PC-9 (cell line): Measurements from ENCODE around the gene HCST. TPM values are rescaled to one million over a fixed set of nuclear protein-coding genes. Genes with fewer than 3 reads are reported as not detected.

ENCODE experiments used
- BruUV-seq: library from RNA; stranded (reverse); fragments of 400-500 nt; replicated peaks from 2 replicates; lab custom pipeline; 2021; lab: Mats Ljungman, UMichigan
- CTCF ChIA-PET: fragments of 300-600 bp; sonication (Branson Sonifier 250); formaldehyde crosslinking; loops from one replicate; lab custom pipeline; 2022; ENCODE audit warnings: antibody characterized with exemption; lab: Charles Lee
- POLR2A ChIA-PET: fragments of 300-600 bp; sonication (Branson Sonifier 250); formaldehyde crosslinking; loops from one replicate; lab custom pipeline; 2022; ENCODE audit warnings: antibody characterized with exemption; ENCODE audit not compliant: unreplicated experiment; lab: Charles Lee
- DNase-seq, 2 experiments: peaks; one replicate each; pipeline versions ENCODE4 v3.0.0 to v3.0.0-alpha.2; 2015 to 2022; ENCODE audit warnings: mixed read lengths in 1 of 2
- H2AFZ ChIP-seq: fragments of 200-600 bp; sonication (generic); 2 replicates; pipeline ENCODE4 v1.8.1; 2017; ENCODE audit warnings: antibody characterized with exemption
- H3F3A ChIP-seq: fragments of 200-600 bp; sonication (generic); 2 replicates; pipeline ENCODE4 v1.8.1; 2017; ENCODE audit warnings: antibody characterized with exemption, mild to moderate bottlenecking, low read depth; ENCODE audit not compliant: insufficient read depth
- H3K27ac ChIP-seq: fragments of 200-600 bp; sonication (generic); 2 replicates; pipeline ENCODE4 v1.6.1; 2016; ENCODE audit warnings: mixed run types
- H3K27me3 ChIP-seq: fragments of 200-600 bp; sonication (generic); 2 replicates; pipeline ENCODE4 v1.6.1; 2016; ENCODE audit warnings: low read depth, mixed run types; ENCODE audit not compliant: insufficient read depth
- H3K36me3 ChIP-seq: fragments of 200-600 bp; sonication (generic); 2 replicates; pipeline ENCODE4 v1.6.1; 2016; ENCODE audit warnings: low read depth, mixed run types
- H3K4me1 ChIP-seq: fragments of 200-600 bp; sonication (generic); replicated peaks from 2 replicates; pipeline ENCODE4 v1.6.1; 2016; ENCODE audit warnings: mixed run types; ENCODE audit not compliant: insufficient read depth
- H3K4me2 ChIP-seq: fragments of 200-600 bp; sonication (generic); 2 replicates; pipeline ENCODE4 v1.6.1; 2017; ENCODE audit warnings: mixed run types
- H3K4me3 ChIP-seq: fragments of 200-600 bp; sonication (generic); 2 replicates; pipeline ENCODE4 v1.6.1; 2016; ENCODE audit warnings: mixed run types
- H3K79me2 ChIP-seq: fragments of 200-600 bp; sonication (generic); 2 replicates; pipeline ENCODE4 v1.6.1; 2017; ENCODE audit warnings: low read depth, mixed run types
- H3K9me2 ChIP-seq: fragments of 200-600 bp; sonication (generic); 2 replicates; pipeline ENCODE4 v1.8.1; 2017; ENCODE audit warnings: mild to moderate bottlenecking; ENCODE audit not compliant: insufficient read depth
- H3K9me3 ChIP-seq: fragments of 200-600 bp; sonication (generic); 2 replicates; pipeline ENCODE4 v1.8.1; 2016; ENCODE audit warnings: low read depth; ENCODE audit not compliant: insufficient read depth
- H4K20me1 ChIP-seq: fragments of 200-600 bp; sonication (generic); 2 replicates; pipeline ENCODE4 v1.8.1; 2017; ENCODE audit not compliant: insufficient read depth
- CTCF ChIP-seq: fragments of 200-600 bp; sonication (generic); conservative IDR thresholded peaks from 2 replicates; pipeline ENCODE4 v1.6.1; 2017; ENCODE audit warnings: mixed run types, antibody characterized with exemption, mild to moderate bottlenecking, moderate library complexity
- EZH2 ChIP-seq: fragments of 200-600 bp; sonication (generic); IDR thresholded peaks from 2 replicates; pipeline ENCODE4 v1.8.0; 2017; ENCODE audit warnings: antibody characterized with exemption, low read depth
- intact Hi-C: fragments of 100-400 bp; cut with micrococcal nuclease; formaldehyde crosslinking; loops from one replicate; pipeline ENCODE4 v1.10.0; 2022; ENCODE audit not compliant: unreplicated experiment
- total RNA-seq: library from RNA; stranded (reverse); gene quantifications from 2 replicates; pipeline ENCODE4 v1.2.3, GENCODE V29; 2021

The HCST gene
- total RNA-seq, 1 experiment from 2014 or later: 1.8 TPM

GRCh38 chr19:35915443-35915842 is 13.1 kb downstream of the HCST start:
- ChIA-PET POLR2A (no interaction called here), CTCF (no interaction called here)
- Histone ChIP-seq H2AFZ (no peak overlapping the region), H3K36me3 (no peaks in the 10 kb centered on the region), H3K79me2 (no peaks in the 10 kb centered on the region), H3K4me2 (no peak overlapping the region), H3K9me3 (no peaks in the 10 kb centered on the region), H3K27ac (no peak overlapping the region), H3F3A (no peaks in the 10 kb centered on the region), H4K20me1 (no peaks in the 10 kb centered on the region), H3K9me2 (no peaks in the 10 kb centered on the region), H3K4me1 (no peaks in the 10 kb centered on the region), H3K4me3 (no peak overlapping the region), H3K27me3 (peaks cover 23% of the 10 kb centered on the region)
- no peak for DNase-seq
- no peak for TF ChIP-seq EZH2
- intact Hi-C loops: no loop called here
- BruUV-seq: no TSS peak

- CTCF ChIA-PET: no interaction called here
- no peaks in the 10 kb centered on the region for H4K20me1 ChIP-seq
- H3K9me3 ChIP-seq: no peaks in the 10 kb centered on the region
- intact Hi-C loops: no loop called here
- POLR2A ChIA-PET: no interaction called here
- no peak for DNase-seq
- TF ChIP-seq EZH2: no peak
- TF ChIP-seq CTCF: no peak
- H3K9me2 ChIP-seq: no peaks in the 10 kb centered on the region
- H3K4me1 ChIP-seq: no peaks in the 10 kb centered on the region
- no peak overlapping the region for H3K27ac ChIP-seq
- no peaks in the 10 kb centered on the region for H3K79me2 ChIP-seq
- H3K4me2 ChIP-seq: no peak overlapping the region
- 0 out of 2 replicates have a peak, but pooled peaks cover 3% of the 10 kb centered on the region for H3F3A ChIP-seq
- H3K4me3 ChIP-seq: no peak overlapping the region
- H3K27me3 ChIP-seq: peaks cover 23% of the 10 kb centered on the region
- no peaks in the 10 kb centered on the region for H3K36me3 ChIP-seq
- BruUV-seq: no TSS peak
- no peak overlapping the region for H2AFZ ChIP-seq
Observed at GRCh38 chr19:35919306-35919705, 17.0 kb downstream of the HCST start.

- POLR2A ChIA-PET: no interaction called here
Observed at GRCh38 chr19:35921012-35921411, 18.7 kb downstream of the HCST start.

More at GRCh38 chr19:35921012-35921411, 18.7 kb downstream of the HCST start:
- no peaks in the 10 kb centered on the region for H3K4me1 ChIP-seq
- 0 out of 2 replicates have a peak, but pooled peaks cover 3% of the 10 kb centered on the region for H3F3A ChIP-seq
- no peak overlapping the region for H3K4me3 ChIP-seq
- peaks cover 27% of the 10 kb centered on the region for H3K27me3 ChIP-seq
- no peaks in the 10 kb centered on the region for H3K36me3 ChIP-seq
- no TSS peak for BruUV-seq
- H2AFZ ChIP-seq: no peak overlapping the region
- intact Hi-C loops: no loop called here
- H3K27ac ChIP-seq: no peak overlapping the region
- no peaks in the 10 kb centered on the region for H3K9me2 ChIP-seq
- H3K79me2 ChIP-seq: no peaks in the 10 kb centered on the region
- no peak for DNase-seq
- H3K9me3 ChIP-seq: no peaks in the 10 kb centered on the region
- H4K20me1 ChIP-seq: no peaks in the 10 kb centered on the region
- H3K4me2 ChIP-seq: no peak overlapping the region
- CTCF ChIA-PET: no interaction called here
- no peak for TF ChIP-seq CTCF
- no peak for TF ChIP-seq EZH2
